Body of pancreas (tissue), 4 donors: ENCODE results near the gene ARVCF.

ENCODE experiments used
- POLR2A ChIP-seq, 3 donors: fragments of 450-650 bp; IDR thresholded peaks; one replicate each; pipeline ENCODE4 v1.6.1; 2016; ENCODE audit warnings: antibody characterized with exemption in 3 of 3, mild to moderate bottlenecking in 2 of 3
- TF ChIP-seq, protein P1 (sequence below), 7 experiments: fragments of 450-650 bp in 4 of 7; fragments of 200-600 bp in 3 of 7; sonication (generic) in 3 of 7; IDR thresholded peaks; one replicate each; pipeline ENCODE4 v1.5.1; 2016 to 2019; ENCODE audit warnings: antibody characterized with exemption in 7 of 7

DNA sequence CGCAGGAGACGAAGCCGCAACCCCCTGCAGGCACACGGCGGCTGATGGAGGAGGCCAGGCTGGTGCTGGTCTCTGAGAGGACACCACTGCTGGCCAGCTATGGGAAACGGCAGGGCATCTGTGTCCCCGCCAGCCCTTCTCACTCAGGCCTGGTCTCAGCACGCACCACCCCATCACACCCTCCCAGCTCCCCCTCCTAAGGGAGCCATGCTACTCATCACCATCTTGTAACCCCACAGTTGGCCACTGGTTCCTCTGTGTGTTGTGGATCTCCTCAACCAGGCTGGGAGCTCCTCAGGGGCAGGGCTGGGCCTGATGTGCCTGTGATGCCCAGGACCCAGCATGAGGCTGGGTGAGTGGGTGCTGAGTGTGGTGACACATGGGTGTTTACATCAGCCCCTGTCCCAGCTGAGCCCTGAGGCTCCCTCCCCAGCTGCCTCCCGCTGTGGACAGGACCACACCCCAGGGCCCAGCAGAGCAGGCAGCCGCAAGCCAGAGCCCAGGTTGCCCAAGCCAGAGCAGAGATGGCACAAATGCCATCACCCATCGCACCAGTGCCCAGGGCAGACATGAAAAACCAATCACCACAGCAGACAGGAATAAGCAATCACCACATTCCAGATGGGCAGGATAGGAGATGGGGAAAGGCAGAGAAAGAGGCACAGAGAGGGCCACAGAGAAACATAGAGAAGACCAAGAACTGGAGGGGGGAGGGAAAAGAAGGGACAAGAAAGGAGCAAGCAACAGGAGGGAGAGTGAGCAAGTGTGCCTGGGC is 8.2 kb downstream of the ARVCF start:
- TF ChIP-seq, protein P1, sequence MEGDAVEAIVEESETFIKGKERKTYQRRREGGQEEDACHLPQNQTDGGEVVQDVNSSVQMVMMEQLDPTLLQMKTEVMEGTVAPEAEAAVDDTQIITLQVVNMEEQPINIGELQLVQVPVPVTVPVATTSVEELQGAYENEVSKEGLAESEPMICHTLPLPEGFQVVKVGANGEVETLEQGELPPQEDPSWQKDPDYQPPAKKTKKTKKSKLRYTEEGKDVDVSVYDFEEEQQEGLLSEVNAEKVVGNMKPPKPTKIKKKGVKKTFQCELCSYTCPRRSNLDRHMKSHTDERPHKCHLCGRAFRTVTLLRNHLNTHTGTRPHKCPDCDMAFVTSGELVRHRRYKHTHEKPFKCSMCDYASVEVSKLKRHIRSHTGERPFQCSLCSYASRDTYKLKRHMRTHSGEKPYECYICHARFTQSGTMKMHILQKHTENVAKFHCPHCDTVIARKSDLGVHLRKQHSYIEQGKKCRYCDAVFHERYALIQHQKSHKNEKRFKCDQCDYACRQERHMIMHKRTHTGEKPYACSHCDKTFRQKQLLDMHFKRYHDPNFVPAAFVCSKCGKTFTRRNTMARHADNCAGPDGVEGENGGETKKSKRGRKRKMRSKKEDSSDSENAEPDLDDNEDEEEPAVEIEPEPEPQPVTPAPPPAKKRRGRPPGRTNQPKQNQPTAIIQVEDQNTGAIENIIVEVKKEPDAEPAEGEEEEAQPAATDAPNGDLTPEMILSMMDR (IDR thresholded peaks at IDR 0.05), result no peak
- TF ChIP-seq POLR2A (IDR thresholded peaks at IDR 0.05), result no peak
